Kidney tubule cell (primary cell): Measurements from ENCODE around the gene SCNN1A.
A peak's percentile ranks its signal among the peaks of the same experiment; 100 is the strongest.

ENCODE experiments used
- DNase-seq: peaks from one replicate; pipeline ENCODE4 v3.0.0-alpha.2; 2018; ENCODE audit warnings: low spot score

SCNN1A gene

DNA sequence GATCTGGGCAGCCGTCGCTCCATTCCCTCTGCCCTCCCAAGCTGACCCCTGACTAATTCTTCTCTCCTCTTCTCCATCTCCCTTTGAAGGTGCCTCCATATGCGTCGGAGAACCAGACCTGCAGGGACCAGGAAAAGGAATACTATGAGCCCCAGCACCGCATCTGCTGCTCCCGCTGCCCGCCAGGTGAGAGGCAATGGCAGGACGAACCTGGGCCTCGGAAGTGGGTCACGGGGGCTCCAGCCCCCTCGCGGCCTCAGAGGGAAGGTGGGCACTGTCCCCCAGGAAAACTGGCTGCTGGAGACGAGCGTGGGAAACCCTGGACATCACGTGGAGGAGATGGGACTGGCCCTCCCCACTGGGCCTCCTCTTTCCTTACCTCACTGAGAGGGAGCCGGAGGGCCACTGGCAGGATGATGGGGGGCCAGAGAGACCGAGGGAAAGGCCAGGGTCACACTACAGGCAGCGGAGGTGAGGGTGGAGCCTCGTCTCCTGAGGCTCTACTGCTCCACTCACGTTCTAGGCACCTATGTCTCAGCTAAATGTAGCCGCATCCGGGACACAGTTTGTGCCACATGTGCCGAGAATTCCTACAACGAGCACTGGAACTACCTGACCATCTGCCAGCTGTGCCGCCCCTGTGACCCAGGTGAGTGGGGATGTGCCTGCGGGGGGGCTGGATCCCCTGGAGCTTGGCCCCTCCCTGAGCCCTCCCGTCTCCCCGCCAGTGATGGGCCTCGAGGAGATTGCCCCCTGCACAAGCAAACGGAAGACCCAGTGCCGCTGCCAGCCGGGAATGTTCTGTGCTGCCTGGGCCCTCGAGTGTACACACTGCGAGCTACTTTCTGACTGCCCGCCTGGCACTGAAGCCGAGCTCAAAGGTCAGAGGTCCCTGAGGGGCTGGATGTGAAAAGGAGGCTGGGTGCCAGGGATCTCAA is 9.4 kb upstream of the SCNN1A start:
- DNase-seq, result no peak

DNA sequence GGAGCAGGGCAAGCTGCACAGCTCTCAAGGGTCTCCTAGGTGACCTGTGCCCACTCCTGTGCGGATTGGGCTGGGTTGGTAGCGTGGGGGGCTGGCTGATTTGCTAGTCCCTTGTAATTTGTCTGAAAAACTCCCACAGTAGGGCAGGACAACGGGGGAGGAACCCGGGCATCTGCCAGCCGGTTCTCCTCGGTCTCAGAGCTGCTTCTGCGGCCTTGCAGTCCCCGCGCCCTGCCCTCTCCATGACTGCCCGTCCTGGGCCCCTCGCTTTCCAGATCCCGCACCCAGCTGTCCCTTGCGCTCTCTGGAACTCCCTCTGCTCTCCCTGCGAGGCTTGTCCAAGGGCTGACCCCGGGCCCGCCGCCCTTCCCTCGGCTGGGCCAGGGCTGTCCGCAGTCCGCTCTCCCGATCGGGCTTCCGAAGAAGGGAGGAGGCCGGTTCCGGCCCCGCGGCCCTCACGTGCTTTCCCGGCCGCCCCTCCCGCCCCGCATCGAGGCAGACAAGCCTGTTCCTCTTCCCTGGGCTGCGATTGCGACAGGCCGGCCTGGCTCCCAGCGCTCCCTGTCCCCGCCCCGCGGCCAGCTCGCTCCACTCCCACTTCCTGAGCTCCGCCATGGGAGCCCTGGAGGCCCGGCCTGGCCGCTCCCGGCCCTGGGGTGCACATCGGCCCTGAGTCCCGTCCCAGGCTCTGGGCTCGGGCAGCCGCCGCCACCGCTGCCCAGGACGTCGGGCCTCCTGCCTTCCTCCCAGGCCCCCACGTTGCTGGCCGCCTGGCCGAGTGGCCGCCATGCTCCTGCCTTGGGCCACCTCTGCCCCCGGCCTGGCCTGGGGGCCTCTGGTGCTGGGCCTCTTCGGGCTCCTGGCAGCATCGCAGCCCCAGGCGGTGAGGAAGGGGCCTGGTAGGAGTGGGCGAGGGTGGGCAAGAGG is 8.5 kb upstream of the SCNN1A start, which contains the start of gene LTBR:
Gene LTBR, plus strand, starts transcription at position 591 of the 927 bp plus-strand sequence. Its CDS starts 197 bp downstream, at position 788.
- peak; percentile 89 for DNase-seq

- no peak for DNase-seq
These were observed 7.6 kb upstream of the SCNN1A start for GRCh38 chr12:6382982-6383381.

DNA sequence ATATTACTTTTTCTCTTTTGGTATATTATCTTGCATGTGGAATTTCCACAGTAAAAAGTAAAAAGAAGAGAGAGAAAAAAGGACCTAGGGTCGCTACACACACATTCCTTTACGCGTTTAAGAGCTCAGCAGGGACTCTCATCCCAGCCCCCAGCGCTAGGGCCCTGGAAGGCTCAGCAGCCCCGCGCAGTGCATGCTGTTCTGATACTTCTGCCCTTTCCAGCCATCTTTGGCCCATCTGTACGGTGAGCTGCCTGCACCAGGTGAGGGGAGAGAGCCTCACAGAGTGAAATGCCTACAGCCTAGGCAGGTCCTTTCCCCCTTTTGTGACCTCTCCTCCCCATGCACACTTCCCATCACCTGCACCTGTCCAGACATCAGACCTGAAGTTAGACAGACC is 7.0 kb upstream of the SCNN1A start:
- no peak for DNase-seq

GRCh38 chr12:6380141-6381121 is 5.1 kb upstream of the SCNN1A start:
- no peak for DNase-seq

DNA sequence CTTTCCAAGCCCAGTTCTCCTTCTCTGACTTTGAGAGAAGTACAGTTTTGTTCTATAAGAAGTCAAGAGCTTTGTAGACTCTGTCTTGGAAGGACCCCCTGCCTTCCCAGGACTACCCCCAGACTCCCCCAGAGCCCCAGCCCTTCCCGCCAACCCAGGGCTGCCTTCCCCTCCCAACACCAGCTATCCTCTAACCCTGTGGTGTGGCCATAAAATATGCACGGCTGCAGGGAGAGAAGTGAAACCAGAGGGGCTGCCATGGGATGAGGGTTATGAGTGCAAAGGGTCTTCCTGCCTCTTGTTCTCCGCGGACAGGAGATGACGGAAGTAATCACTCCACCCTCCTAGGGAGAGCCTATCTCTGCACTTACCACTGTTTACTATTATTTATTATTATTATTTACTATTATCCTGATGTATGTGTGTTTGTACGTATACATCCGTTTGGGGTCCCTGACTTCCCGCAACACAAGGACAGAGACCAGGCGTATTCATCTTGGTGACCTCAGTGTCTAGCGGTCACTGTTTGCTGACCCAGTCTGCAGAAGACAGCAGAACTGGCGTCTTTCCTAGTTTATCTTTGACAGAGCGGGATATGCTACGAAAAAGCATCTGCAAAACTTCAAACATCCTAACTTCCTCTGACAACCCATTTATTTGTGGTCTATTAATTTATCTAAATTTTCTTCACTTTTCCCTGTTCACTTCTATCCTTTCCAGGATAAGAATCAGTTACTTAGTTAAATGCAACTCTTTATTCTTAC is 3.5 kb upstream of the SCNN1A start:
- no peak for DNase-seq

- DNase-seq, result peak; percentile 52
These were observed 2.3 kb upstream of the SCNN1A start for GRCh38 chr12:6377667-6377994.

DNA sequence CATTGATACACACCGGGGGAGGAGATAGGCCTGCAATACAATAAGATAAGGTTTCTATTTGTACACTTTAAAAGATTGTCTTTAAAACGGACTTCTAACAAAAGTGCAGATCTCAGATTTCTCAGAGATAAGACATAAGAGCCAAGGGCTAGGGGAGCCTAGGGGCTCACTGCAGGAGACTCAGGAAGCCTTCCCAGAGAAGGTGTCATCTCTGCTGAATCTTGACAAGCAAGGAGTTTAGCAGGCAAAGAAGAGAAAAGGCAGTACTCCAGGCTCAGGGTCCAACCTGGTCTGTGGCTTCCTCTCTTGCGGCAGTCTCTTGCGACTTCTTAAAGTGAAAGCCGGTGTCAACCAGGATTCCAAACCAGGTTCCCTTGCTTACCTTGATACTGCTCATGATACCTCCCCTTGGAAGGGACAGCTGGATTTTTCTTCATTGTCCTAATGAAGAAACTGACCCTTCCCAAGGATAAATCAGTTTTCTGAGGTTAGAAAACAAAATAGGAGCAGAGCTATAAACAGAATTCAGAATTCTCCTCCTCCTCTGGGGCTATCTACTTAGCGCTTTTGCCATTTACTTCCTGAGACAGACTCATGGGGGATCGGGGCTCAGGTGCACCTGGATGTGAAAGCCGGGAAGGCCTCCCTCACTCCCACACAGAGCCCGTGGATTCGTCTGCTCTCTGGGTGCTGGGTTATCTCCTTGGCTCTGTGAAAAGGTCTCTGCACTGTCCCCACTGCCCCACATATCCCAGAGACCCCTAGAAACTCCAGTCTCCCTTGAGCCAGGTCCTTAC is 1.7 kb upstream of the SCNN1A start:
- no peak for DNase-seq

- DNase-seq, result peak; percentile 78
These were observed 911 bp upstream of the SCNN1A start for GRCh38 chr12:6376079-6376869.

DNA sequence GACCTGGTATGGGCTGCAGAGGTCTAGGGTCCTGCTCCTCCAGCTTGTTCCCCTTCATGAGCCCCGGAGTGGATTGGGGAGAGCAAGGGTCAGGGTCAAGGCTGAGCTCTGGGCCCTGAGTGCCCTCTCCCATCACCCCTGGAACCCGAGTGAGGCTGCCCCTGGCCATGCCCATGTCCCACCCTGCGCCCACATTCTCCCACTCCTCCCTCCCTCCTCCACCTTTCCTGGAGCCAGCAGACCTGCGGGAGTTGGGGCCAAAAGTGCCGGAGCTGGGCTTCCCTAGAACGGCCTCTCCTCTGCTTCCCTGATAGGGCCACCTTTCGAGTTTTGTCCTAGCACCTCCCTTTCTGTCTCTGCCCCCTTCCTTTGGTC is 590 bp downstream of the SCNN1A start:
- DNase-seq, result no peak

GRCh38 chr12:6374028-6374785 is 1.2 kb downstream of the SCNN1A start:
- no peak for DNase-seq

DNA sequence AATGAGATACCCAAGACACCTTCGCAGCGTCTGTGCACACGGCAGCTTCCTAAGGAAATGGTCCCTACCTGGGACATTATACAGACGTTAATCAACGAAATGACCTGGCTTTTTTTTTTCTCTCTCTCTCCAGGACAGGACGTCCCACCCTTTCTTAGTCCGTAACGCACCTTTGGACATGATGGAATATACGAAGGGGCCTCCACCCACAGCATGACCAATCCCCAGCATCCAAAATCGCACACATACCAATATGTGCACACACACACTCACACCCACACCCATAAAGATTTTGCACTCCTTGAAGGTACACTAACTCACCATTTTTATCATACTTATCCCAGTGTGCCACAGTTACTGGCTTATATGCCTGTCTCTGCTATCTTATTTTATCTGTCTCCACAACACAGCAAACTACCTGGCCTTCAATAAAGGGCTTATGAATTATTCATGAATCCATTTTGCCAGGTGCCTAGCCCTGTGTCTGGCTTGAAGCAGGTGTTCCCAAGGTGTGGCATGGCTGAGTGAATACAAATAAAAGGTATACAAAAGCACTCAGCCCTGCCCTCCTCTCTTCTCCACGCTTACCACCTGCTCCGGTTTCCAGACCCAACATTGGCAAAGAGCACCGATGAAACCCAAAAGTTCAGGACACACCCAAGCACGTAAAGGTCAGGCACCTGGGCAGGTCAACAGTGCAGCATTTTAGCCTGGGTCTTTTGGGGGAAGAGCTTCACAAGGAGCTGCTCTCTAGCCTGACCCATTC is 2.2 kb downstream of the SCNN1A start:
- peak; percentile 37 for DNase-seq

- DNase-seq, result peak; percentile 90
These were observed 2.9 kb downstream of the SCNN1A start for GRCh38 chr12:6372403-6373003.

GRCh38 chr12:6370994-6371754 is 4.2 kb downstream of the SCNN1A start:
- peak; percentile 99 for DNase-seq

DNA sequence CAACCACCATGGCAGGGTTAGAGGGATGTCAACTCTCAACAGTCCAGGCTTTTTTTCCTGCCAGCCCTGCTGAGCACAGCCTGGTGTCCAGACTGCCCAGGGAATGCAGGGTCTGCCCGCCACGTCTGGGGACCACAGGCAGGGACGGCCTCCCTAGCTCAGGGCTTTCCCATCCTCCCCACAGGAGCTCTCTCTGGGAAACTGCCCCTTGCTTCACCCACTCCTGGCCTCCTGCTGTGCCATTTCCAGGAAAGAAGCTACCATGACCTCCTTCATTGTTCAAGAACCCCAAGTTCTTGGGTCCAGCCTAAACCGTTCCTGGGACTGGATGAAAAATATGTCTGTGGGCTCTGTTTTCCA is 4.8 kb downstream of the SCNN1A start:
- DNase-seq, result no peak

DNA sequence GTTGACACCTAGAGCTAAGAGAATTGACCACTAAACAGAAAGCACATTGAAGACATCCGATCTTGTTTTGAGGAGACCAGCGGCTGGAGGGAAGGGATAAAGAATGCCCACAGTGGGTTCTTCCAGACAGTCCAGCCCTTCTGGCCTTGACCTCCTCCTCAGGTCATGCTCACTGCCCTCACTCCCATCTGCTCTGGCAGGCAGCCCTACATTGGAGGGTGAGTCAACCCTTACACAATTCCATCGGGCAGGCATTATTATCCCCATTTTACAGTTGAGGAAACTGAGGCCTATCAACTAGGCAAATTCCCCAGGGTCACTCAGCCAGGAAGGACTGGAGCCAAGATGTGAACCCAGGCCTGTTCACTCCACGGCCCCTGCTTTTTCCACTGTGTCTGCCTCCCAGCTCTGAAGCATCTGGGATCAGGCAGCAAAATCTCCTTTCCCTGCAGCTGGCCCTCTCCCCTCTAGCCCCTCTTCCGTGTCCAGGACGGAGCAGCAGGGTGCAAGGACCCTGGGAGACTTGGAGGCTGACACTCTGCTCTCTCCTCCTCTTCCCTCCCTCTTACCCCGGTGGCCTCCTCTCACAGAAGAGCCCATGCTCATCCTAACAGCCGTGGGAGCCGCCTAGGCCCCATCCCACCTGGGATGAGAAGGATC is 5.3 kb downstream of the SCNN1A start:
- DNase-seq, result peak; percentile 55
